SK-N-SH (cell line): ENCODE measurements around the gene EDN2.

Experiments used
- CHD2 ChIP-seq: fragments of 150-350 bp; IDR thresholded peaks from 2 replicates; pipeline ENCODE4 v1.6.1; 2018; ENCODE audit warnings: low read length; ENCODE audit not compliant: partially characterized antibody
- NFIC ChIP-seq: IDR thresholded peaks from 2 replicates; pipeline ENCODE4 v1.4.0; 2012; ENCODE audit warnings: borderline replicate concordance
- POLR2AphosphoS5 ChIP-seq: IDR thresholded peaks from 2 replicates; pipeline ENCODE4 v1.6.1; 2012; ENCODE audit warnings: low read depth, low read length
- RFX5 ChIP-seq: IDR thresholded peaks from 2 replicates; pipeline ENCODE4 v1.6.1; 2012; ENCODE audit warnings: mild to moderate bottlenecking, improper control_type of control experiment, low read length
- SIN3A ChIP-seq: IDR thresholded peaks from 2 replicates; pipeline ENCODE4 v1.6.1; 2012; ENCODE audit warnings: low read depth, mild to moderate bottlenecking, low read length, moderate library complexity, borderline replicate concordance
- TAF1 ChIP-seq: IDR thresholded peaks from 2 replicates; pipeline ENCODE4 v1.6.1; 2012; ENCODE audit warnings: low read depth, mild to moderate bottlenecking, low read length, moderate library complexity, borderline replicate concordance
- TF ChIP-seq, protein P1 (sequence below): fragments of 200-600 bp; sonication (generic); IDR thresholded peaks from 2 replicates; pipeline ENCODE4 v1.6.1; 2017; ENCODE audit warnings: antibody characterized with exemption, mild to moderate bottlenecking, moderate library complexity
- TF ChIP-seq, protein P2 (sequence below): IDR thresholded peaks from 2 replicates; pipeline ENCODE4 v1.4.0; 2012; ENCODE audit warnings: low read depth, borderline replicate concordance

DNA sequence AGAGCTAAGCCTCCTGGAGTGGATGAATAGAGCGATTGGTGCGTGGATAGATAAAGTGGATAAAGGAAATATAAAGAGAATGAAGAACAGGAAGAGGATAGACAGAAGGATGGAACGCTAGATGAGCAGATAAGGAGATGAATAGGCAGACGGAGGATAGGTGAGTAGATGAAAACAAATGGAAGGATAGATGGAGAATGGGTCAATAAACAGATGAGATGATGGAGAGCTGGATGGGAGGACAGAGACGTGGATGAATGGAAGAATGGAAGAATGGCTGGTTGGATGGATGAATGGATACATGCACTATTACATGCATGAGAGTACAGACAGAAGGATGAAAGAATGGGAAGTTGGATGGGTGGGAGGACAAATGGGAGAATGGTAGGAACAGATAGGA, 35.2 kb upstream of the EDN2 start:
- TF ChIP-seq RFX5 (no peak), POLR2AphosphoS5 (no peak), NFIC (no peak), TAF1 (no peak), SIN3A (no peak), CHD2 (no peak)
- TF ChIP-seq, protein P1, sequence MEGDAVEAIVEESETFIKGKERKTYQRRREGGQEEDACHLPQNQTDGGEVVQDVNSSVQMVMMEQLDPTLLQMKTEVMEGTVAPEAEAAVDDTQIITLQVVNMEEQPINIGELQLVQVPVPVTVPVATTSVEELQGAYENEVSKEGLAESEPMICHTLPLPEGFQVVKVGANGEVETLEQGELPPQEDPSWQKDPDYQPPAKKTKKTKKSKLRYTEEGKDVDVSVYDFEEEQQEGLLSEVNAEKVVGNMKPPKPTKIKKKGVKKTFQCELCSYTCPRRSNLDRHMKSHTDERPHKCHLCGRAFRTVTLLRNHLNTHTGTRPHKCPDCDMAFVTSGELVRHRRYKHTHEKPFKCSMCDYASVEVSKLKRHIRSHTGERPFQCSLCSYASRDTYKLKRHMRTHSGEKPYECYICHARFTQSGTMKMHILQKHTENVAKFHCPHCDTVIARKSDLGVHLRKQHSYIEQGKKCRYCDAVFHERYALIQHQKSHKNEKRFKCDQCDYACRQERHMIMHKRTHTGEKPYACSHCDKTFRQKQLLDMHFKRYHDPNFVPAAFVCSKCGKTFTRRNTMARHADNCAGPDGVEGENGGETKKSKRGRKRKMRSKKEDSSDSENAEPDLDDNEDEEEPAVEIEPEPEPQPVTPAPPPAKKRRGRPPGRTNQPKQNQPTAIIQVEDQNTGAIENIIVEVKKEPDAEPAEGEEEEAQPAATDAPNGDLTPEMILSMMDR, result no peak
- TF ChIP-seq, protein P2, sequence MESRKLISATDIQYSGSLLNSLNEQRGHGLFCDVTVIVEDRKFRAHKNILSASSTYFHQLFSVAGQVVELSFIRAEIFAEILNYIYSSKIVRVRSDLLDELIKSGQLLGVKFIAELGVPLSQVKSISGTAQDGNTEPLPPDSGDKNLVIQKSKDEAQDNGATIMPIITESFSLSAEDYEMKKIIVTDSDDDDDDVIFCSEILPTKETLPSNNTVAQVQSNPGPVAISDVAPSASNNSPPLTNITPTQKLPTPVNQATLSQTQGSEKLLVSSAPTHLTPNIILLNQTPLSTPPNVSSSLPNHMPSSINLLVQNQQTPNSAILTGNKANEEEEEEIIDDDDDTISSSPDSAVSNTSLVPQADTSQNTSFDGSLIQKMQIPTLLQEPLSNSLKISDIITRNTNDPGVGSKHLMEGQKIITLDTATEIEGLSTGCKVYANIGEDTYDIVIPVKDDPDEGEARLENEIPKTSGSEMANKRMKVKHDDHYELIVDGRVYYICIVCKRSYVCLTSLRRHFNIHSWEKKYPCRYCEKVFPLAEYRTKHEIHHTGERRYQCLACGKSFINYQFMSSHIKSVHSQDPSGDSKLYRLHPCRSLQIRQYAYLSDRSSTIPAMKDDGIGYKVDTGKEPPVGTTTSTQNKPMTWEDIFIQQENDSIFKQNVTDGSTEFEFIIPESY, result no peak
